HG02885 (cell line): ENCODE data around the gene TMEM208.

Experiments
- ATAC-seq: cut with Tn5 transposase; IDR thresholded peaks from one replicate; pipeline ENCODE4 v1.9.1; 2021; ENCODE audit warnings: mild to moderate bottlenecking; ENCODE audit not compliant: unreplicated experiment, poor library complexity

Gene TMEM208

GRCh38 chr16:67226804-67227566 lies at the start of gene TMEM208:
Gene TMEM208 (plus strand): TSS chr16:67227130. CDS start chr16:67227219, 89 bp downstream.
- peak; percentile 95 for ATAC-seq

DNA sequence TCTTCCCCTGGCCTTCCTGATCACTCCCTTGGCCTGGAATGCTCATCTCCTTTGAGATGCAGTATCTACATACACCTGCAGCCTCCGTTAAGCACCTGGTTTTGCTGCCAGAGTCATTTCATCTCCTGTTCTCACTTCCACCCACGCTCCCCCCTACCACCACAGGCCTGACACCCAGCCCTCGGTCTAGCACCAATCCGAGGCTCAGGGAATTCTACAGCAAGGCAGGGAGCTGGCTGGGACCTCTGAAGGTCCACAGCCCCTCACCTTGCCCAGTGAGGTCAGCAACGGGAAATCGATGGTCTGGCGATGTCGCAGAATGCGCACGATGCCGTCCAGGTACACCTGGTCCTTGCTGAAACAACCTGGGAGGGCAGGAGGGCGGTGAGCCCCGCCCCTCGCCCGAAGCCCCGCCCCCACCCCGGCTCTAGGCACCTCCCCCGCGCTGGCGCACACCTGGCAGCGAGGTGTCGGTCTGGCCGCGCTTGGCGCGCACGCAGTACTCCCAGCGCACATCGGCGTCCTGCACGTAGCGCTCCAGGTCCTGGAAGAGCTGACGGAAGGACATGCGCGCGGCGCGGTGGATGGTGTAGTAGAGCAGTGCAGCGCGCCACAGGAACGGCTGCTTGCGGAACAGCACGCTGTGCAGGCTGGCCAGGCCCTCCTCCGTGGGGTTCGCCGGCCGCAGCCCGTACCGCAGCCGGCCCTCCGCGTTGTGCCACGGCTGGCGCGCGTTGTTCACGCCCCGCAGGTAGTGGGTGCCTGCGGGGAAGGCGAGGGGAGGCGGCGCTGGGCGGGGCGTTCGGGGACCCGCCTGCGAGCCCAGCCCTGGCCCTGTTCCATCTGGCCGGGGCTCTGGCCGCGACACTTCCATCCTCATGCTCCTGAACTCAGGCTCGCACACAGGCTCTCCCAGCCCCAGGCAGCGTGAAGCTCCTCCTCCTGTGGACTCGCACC lies 48.9 kb upstream of the TMEM208 start:
- no peak for ATAC-seq

- no peak for ATAC-seq
These were observed 47.4 kb upstream of the TMEM208 start for GRCh38 chr16:67179421-67180080.

GRCh38 chr16:67180166-67180565 lies 46.8 kb upstream of the TMEM208 start:
- ATAC-seq: no peak

GRCh38 chr16:67181346-67181745 lies 45.6 kb upstream of the TMEM208 start:
- no peak for ATAC-seq

- ATAC-seq: no peak
These were observed 44.6 kb upstream of the TMEM208 start for GRCh38 chr16:67182288-67182687.

DNA sequence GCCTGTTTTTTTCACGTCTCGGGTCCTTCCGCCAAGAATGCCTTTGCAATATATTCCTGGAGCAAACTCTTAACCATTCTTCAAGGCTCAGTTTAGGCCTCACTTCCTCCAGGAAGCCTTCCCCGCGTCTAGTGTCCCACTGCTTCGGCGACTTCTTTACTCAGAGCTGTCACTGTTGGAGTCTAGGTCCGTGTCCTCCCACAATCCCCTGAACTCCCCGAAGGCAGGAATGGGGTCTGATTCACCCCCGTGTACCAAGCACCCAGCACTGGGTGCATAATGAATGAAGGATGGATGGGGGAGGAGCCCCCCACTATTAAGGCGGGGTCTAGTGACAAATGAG lies 43.7 kb upstream of the TMEM208 start:
- ATAC-seq: no peak

DNA sequence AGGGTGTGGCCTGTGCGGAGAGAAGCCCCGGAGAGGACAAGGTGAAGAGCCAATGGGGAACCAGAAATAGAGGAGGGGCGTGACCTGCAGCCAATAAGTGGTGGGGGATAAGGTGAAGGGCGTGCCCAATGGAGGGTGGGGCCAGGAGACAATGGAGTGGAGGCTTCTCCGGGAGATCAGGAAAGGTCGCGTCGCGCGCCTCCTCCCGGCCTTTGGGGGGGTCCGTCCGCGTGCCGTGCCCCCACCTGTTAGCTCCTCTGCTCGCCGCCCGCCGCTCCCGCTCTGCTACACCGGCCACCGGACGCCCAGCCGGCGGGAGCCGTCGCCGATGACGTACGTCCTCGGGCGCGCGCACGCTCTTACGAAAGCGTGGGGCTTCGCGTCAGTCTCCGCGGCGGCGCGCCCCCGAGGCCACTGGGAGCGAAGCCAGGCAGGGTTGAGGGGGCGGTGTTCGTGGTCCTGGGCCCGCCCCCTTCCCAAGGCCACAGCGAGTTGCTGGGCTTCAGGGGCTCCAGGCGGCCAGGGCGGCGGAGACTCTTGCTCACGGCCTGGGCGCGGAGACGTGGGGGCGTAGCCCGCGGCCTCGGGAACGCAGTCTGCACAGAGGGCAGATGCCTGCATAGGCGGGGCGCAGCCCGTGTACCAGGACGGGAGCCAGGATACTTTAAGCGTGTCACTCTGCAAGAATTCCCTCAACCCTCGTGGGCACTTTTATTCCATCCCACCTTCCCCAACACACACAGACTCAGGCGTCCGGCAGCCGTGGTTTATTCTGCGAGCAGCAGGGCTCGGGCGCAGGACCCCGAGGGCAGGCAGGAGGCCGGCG lies 43.1 kb upstream of the TMEM208 start, which contains the start of gene MATCAP1:
Gene MATCAP1 (minus strand): TSS at position 337 of the 826 bp plus-strand sequence. CDS start 3,353 bp downstream, outside the sequence.
- ATAC-seq: peak; percentile 94

DNA sequence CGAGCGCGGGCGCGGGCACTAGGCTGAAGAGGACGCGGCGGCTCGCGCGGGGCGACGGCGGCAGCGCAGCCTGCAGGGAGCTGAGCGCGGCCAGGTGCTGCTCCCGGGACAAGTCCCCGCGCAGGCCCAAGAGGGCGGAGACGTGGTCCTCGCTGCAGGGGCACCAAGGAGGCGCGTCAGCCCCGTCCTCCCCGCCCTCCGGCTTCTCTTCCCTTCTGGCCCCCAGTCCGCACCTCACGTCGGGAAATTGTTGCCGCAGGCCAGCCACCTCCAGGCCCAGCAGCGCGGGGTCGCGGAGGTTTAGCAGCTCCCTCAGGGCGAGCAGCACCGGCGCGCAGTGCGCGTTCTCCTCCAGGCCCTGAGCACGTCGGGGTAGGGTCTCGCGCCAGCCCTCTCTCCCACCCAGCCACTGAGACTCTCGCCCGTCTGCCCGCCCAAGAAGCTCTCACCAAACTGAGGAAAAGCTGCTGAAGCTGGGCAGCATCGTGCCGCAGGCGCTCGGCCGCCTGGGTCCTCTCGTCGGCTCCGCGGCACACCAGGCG lies 42.4 kb upstream of the TMEM208 start:
- ATAC-seq: peak; percentile 9

DNA sequence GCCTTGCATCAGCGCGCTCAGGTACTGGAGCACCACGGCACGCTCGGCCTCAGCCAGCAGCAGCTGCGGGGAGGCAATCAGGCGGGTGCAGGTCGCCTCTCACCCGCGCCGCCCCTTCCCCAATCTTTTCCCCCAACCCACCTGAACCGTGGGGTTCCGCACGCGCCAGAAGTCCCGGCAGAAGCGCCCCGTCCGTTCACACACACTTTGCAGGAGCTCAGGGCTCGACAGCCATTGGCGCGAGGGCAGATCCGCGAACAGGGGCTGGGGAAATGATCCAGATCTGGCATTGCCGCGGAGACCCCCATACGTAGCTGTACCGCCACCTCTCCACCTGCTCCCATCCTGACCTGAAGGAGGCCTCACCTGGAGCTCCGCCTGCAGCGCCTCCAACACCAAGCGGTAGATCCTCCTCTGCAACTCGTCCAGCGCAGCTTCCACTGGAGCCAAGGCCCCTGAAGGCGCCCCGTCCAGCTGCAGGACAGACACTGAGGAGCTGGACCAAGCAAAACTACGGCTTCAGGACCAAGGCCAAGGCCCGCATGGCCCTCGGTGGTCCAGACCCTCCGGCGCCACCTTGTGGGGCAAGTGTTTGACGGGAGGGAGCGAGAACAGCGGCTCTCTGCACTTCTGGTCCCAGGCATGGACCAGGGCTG lies 41.8 kb upstream of the TMEM208 start:
- no peak for ATAC-seq

- ATAC-seq: no peak
These were observed 41.2 kb upstream of the TMEM208 start for GRCh38 chr16:67185651-67186134.

- no peak for ATAC-seq
These were observed 40.4 kb upstream of the TMEM208 start for GRCh38 chr16:67186550-67186950.

DNA sequence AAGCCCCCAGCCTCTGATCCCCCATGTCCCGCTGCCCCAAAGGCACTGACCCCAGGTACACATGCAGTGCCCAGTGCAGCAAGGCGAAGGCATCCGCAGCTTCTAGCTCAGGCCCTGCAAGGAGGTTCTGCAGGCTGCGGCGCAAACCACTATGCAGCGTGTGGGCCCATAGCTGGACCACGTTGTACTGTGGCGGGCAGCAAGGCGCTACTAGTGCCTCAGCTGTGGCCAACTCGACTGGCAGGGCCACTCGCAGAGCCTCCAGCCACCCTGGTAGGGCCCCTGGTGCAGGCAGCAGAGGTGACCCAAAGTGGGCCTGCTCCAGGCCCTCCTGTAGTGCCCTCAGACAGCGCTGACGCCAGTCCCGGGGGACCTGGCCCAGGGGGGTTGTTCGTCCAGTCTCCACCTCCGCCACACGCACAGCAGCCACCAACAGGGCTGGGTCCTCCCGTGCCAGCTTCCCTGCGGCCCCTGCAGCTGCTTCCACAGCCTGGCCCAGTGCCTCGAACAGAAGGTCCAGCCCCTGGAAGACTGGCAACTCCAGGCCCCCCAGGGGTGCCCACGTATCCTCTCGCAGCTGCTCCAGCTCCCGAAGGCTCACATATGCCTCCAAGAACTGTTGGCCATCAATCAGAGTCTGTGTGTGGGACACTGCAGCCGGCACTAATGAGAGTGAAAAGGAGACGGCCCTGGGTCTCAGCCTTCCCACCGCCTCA lies 39.6 kb upstream of the TMEM208 start:
- ATAC-seq: no peak

- ATAC-seq: no peak
These were observed 38.6 kb upstream of the TMEM208 start for GRCh38 chr16:67188323-67188722.

GRCh38 chr16:67188798-67189197 lies 38.1 kb upstream of the TMEM208 start:
- no peak for ATAC-seq

DNA sequence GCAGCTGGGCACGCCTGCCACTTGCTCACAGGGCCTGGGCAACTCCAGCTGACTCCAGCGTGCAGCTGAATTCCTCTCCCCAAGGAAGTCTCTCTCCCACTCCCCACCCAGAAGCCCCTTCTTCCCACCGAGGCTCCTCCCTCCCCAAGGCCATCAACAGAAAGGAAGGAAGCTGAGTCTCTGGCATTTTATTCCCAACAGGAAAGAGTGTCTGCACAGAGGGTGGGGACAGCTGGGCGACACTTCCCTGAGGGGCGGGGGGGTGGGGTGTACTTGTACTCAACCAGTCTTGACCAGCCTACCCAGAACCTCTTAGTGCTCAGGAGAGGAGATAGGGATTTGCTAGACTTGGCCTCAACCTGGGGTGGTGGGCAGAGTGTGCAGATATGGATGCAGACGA lies 36.9 kb upstream of the TMEM208 start, which contains the start of gene EXOC3L1:
Gene EXOC3L1 (minus strand): TSS at position 96 of the 400 bp plus-strand sequence. CDS start 460 bp downstream, outside the sequence.
- no peak for ATAC-seq

- no peak for ATAC-seq
These were observed 36.2 kb upstream of the TMEM208 start for GRCh38 chr16:67190448-67191399.
